Suprapubic skin (tissue), 4 donors: ENCODE data around the gene STIM2.

Experiments
- CTCF ChIP-seq, 2 donors: fragments of 200-600 bp in 1 of 2; fragments of 450-650 bp in 1 of 2; sonication (generic) in 1 of 2; IDR thresholded peaks; one replicate each; pipeline ENCODE4 v1.5.1; 2016 to 2019; ENCODE audit warnings: antibody characterized with exemption in 2 of 2, mild to moderate bottlenecking in 1 of 2, moderate library complexity in 1 of 2
- POLR2A ChIP-seq, 2 donors: fragments of 450-650 bp; IDR thresholded peaks; one replicate each; pipeline ENCODE4 v1.6.1; 2017; ENCODE audit warnings: antibody characterized with exemption in 2 of 2, mild to moderate bottlenecking in 2 of 2, moderate library complexity in 2 of 2
- POLR2AphosphoS5 ChIP-seq, 3 donors: sonication (generic); formaldehyde crosslinking; IDR thresholded peaks; one replicate each; pipeline ENCODE4 v1.6.1; 2017; ENCODE audit warnings: antibody characterized with exemption in 3 of 3

- TF ChIP-seq CTCF (IDR thresholded peaks at IDR 0.05) (no peak), POLR2AphosphoS5 (IDR thresholded peaks at IDR 0.05) (no peak), POLR2A (IDR thresholded peaks at IDR 0.05) (no peak)
Observed at GRCh38 chr4:26891867-26892266, 31.2 kb downstream of the STIM2 start.
